ENCODE measurements around the gene NUBP1.
"Not testable (repeated sequence)": the region's sequence is repeated elsewhere in the genome, so short reads cannot be mapped to it uniquely, and the experiment has no call there.

NUBP1 gene

GRCh38 chr16:10751291-10751697 is 7.7 kb downstream of the NUBP1 start:
- DNase-seq (ENCODE audit: low read depth in 3 of 3): no peak

- DNase-seq (ENCODE audit: low read depth in 3 of 3): no peak
Observed at GRCh38 chr16:10752843-10753523, 9.3 kb downstream of the NUBP1 start.

- no peak for DNase-seq (ENCODE audit: low read depth in 3 of 3)
Observed at GRCh38 chr16:10753670-10754069, 10.0 kb downstream of the NUBP1 start.

DNA sequence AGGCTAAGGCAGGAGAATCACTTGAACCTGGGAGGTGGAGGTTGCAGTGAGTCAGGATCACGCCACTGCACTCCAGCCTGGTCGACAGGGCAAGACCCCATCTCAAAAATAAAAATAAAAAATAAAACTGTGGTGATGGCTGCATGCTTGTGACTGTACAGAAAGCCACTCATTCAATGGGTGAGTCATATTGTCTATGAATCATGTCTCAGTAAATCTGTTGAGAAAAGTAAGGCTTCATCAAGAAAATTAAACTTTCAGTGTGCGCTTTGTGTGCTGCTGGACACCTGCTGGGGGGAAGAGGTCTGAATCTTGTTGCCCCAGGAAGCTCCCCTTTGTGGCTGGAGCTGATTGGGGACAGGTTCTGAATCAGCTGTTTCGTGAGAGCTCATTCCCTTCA is 11.3 kb downstream of the NUBP1 start:
- no peak for DNase-seq (ENCODE audit: low read depth in 3 of 3)

DNA sequence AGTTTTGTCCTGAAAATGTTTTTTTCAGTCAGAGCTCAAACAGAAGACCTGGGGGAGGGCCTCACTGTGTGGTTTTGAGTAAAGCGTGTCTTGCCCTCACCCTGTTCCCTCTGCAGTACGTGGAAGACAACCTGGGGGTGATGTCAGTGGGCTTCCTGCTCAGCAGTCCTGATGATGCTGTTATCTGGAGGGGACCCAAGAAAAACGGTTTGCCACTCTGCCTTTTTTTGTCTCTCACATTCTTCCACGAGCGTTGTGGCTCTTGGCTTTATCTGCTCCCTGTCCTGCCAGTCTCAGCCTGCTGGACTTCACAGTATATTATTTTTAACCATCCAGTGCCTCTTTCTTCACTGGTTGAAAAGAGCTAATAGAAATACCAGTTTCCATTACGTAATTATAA is 12.9 kb downstream of the NUBP1 start:
- no peak for DNase-seq (ENCODE audit: low read depth in 3 of 3)

- DNase-seq (ENCODE audit: low read depth in 3 of 3): no peak
Observed at GRCh38 chr16:10760858-10761257, 17.2 kb downstream of the NUBP1 start.

- no peak for DNase-seq (ENCODE audit: low read depth in 3 of 3)
Observed at GRCh38 chr16:10761373-10761772, 17.7 kb downstream of the NUBP1 start.

- DNase-seq (ENCODE audit: low read depth in 3 of 3): no peak
Observed at GRCh38 chr16:10762336-10763016, 18.8 kb downstream of the NUBP1 start.

- no peak for DNase-seq (ENCODE audit: low read depth in 3 of 3)
Observed at GRCh38 chr16:10763456-10763855, 19.8 kb downstream of the NUBP1 start.

DNA sequence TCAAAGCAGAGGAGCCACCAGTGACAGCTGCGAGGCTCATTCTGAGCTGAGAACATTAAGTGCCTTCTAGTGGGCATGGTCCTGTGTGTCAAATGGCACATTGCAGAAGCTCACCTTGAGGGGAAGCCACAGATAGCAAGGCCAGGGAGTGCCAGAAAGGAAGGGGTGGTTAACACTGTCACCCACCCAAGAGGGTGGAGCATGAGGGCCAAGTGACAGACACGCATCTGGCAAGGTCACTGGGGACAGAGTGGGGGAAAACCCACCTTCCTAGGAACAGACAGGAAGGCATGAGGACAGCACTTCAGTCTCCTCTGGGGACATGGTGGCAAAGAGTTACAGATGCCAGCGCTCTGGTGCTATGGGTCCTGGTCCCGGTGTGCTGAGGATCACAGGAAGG is 22.1 kb downstream of the NUBP1 start:
- no peak for DNase-seq (ENCODE audit: low read depth in 3 of 3)

DNA sequence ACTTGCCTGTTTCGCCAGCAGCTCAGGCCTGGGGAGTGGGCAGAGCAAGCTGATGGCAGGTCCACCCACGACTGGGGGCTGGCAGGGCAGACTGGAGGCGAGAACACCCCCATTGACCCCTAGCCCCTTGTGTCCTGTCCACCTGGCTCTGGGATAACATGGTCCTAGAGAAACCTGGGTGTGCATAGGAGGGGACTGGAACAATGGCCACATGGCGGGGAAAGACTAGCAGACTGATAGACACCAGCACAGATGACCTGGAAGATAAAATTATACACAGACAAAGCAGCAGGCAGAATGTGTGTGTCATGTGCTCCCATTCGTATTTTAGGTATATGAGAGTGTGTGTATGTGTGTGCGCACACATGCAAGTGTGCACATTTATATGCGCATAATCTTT is 23.5 kb downstream of the NUBP1 start:
- no peak for DNase-seq (ENCODE audit: low read depth in 3 of 3)

- DNase-seq (ENCODE audit: low read depth in 3 of 3): no peak
Observed at GRCh38 chr16:10769381-10769780, 25.7 kb downstream of the NUBP1 start.

DNA sequence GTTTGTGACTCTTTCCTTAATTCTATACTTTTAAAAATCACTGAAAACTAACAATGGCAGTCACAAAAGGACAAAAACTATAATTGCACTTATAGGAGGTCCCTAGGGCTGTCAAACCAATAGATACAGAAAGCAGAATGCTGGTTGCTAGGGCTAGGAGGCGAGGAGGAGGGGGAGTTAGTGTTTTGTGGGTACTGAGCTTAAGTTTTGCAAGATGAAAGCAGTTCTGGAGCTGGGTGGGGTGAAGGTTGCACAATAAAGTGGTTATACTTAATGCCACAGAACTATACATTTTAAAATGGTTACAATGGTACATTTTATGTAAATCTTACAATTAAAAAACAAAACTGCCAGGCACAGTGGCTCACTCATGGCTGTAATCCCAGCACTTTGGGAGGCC is 27.3 kb downstream of the NUBP1 start:
- no peak for DNase-seq (ENCODE audit: low read depth in 3 of 3)

DNA sequence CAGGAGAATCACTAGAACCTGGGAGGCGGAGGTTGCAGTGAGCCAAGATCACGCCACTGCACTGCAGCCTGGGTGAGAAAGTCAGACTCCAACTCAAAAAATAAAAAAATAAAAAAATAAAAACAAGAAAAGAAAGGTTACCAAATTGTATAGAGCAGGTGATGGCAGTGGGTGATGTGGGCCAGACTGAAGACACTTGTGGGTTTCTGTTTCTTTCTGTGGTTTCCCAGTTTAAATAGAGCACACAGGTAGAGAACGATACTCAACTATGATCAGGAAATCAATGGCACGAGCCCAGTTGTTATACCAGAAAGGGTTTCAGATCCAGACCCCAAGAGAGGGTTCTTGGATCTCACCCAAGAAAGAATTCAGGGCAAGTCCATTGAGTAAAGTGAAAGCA is 32.6 kb downstream of the NUBP1 start:
- no peak for DNase-seq (ENCODE audit: low read depth in 3 of 3)

GRCh38 chr16:10776923-10777322 is 33.3 kb downstream of the NUBP1 start:
- not testable (repeated sequence) for DNase-seq (ENCODE audit: low read depth in 3 of 3)

DNA sequence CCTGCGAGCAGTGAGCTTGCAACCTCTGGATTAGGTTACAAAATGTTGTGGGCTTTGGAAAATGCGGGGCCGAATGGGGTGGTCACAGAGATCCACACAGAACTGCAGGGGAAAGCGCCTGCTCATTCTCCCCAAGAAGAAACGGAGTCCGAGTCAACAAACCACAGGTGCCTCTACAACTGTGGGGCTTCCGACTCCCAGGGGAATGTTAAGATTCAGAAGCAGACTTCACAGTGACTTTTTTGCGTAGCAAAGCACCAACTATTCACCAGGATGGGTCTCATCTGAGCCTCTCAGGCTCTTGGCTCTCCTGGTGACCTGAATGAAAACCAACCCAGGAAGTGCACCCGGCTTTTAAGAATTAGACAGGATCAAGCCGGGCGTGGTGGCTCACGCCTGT is 33.7 kb downstream of the NUBP1 start:
- no peak for DNase-seq (ENCODE audit: low read depth in 3 of 3)

DNA sequence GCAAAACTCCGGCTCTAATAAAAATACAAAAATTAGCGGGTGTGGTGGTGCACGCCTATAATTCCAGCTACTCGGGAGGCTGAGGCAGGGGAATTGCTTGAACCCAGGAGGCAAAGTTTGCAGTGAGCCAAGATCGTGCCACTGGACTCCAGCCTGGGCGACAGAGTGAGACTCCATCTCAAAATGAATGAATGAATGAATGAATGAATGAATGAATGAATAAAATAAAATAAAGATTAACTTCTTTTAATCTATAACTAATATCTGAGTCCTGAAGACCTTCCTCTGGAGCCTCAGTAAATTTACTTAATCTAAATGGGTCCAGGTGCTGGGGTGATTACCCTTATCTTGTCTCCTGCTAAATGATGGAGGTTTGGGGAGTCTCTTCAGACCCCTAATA is 36.3 kb downstream of the NUBP1 start:
- not testable (repeated sequence) for DNase-seq (ENCODE audit: low read depth in 3 of 3)

DNA sequence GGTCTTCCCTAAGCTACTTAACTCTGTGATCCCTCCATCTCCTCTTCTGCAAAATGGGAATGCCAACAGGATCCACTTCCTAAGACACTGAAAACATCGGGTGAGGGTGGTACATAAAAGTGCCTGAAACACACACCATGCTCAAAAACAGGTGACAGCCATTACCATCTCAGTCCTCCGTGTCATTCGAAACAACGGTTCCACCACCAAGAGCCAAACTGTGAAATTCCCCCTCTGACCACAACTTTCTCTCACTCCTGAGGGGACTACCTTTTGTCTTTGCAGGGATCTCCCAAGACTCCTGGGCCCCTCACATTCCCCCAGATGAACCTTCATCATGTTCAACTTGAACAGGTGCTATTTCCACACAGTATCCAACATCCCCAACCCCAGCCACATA is 37.0 kb downstream of the NUBP1 start:
- DNase-seq (ENCODE audit: low read depth in 3 of 3): no peak

GRCh38 chr16:10782628-10783027 is 39.0 kb downstream of the NUBP1 start:
- DNase-seq (ENCODE audit: low read depth in 3 of 3): no peak

GRCh38 chr16:10787304-10787703 is 43.7 kb downstream of the NUBP1 start:
- no peak for DNase-seq (ENCODE audit: low read depth in 3 of 3)

DNA sequence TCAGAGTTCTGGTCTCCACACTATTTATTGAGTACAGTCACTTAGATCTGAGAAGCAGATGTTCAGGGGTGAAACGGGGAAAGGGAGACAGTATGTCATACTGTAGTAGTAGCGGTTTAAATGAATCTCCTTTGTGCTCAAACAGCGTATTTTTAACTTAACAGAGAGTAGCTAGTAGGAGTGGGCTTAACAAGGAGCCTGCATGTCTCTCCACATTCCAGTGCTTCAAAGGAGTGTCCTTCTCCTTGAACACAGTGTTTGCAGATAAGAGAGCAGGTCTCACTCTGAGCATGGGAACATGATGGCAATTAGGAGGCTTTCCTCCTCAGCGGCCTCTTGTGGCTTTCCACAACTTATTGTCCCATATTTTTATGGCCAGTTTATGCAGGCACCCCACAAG is 45.0 kb downstream of the NUBP1 start:
- not testable (repeated sequence) for DNase-seq (ENCODE audit: low read depth in 3 of 3)

DNA sequence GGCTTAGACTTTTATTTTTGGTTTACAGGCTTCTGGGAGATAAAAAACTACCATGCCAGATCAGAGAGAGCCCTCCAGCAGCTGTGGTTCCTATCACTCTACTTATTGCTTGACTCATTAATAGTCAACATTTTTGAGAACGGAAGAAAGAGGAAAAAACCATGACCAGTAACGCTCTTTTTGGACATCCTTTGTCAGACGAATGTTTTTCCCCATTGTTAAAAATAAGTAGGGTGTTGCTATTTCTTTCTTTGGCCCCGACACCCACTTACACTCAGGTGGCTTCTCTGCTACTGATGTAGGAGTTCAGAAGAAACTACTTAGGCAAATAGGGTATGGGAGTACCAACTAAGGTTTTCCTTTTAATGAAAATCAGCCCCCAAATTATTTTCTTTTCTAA is 47.4 kb downstream of the NUBP1 start:
- DNase-seq (ENCODE audit: low read depth in 3 of 3): no peak

GRCh38 chr16:10799736-10800135 is 56.1 kb downstream of the NUBP1 start:
- no peak for DNase-seq (ENCODE audit: low read depth in 3 of 3)

- no peak for DNase-seq (ENCODE audit: low read depth in 3 of 3)
Observed at GRCh38 chr16:10805334-10805733, 61.7 kb downstream of the NUBP1 start.
